HepG2 (cell line): ENCODE measurements around the gene MTA1. TPM values are rescaled to one million over a fixed set of nuclear protein-coding genes. Genes with fewer than 3 reads are reported as not detected.

ENCODE experiments used
- ATAC-seq: fragments of 200-7000 bp; cut with Tn5 transposase; 3 replicates; pipeline ENCODE4 v1.9.1; 2020; ENCODE audit warnings: mild to moderate bottlenecking, moderate library complexity
- BruUV-seq: library from RNA; stranded (reverse); fragments of 400-500 nt; replicated peaks from 2 replicates; lab custom pipeline; 2021; lab: Mats Ljungman, UMichigan
- CTCF ChIA-PET: fragments of 300-600 bp; formaldehyde crosslinking; extraction: SDS; loops from one replicate; lab custom pipeline; 2021; ENCODE audit warnings: low total read pairs, inconsistent platforms, low intra/inter-chr PET ratio; lab: Yijun Ruan, JAX
- POLR2A ChIA-PET: fragments of 350-600 bp; sonication (Branson Sonifier 250); formaldehyde crosslinking; loops from one replicate; lab custom pipeline; 2020; ENCODE audit warnings: antibody characterized with exemption, inconsistent platforms; lab: Yijun Ruan, JAX
- DNase-seq: peaks from one replicate; pipeline ENCODE4 v3.0.0-alpha.2; 2015; ENCODE audit warnings: low spot score
- FAIRE-seq: peaks from 3 replicates; lab custom pipeline; 2011; peaks lifted over from hg19 to GRCh38; lab: Jason Lieb, UNC
- H2AFZ ChIP-seq: one replicate; pipeline ENCODE4 v1.6.1; 2011; ENCODE audit warnings: low read length, inconsistent platforms
- H3K27ac ChIP-seq: fragments of 300-600 bp; 3 replicates; pipeline ENCODE4 v1.8.0; 2011; ENCODE audit warnings: mixed run types, mild to moderate bottlenecking, mixed read lengths, low read length, inconsistent platforms; ENCODE audit not compliant: insufficient read depth; ENCODE audit errors: extremely low read length
- H3K27me3 ChIP-seq, 2 experiments: fragments of 200-600 bp in 1 of 2; 2 replicates in 1 of 2; 3 replicates in 1 of 2; pipeline versions ENCODE4 v1.6.0 to v1.8.0; 2011; ENCODE audit warnings: low read length in 2 of 2, mild to moderate bottlenecking in 2 of 2, moderate library complexity in 2 of 2, inconsistent platforms in 1 of 2; ENCODE audit not compliant: insufficient read depth in 2 of 2, control insufficient read depth in 1 of 2
- H3K36me3 ChIP-seq, 2 experiments: fragments of 200-600 bp in 1 of 2; replicated peaks in 1 of 2; 2 replicates in 1 of 2; 3 replicates in 1 of 2; pipeline versions ENCODE4 v1.5.1 to v1.8.0; 2011; ENCODE audit warnings: low read length in 2 of 2, inconsistent platforms in 1 of 2; ENCODE audit not compliant: insufficient read depth in 2 of 2, control insufficient read depth in 1 of 2
- H3K4me1 ChIP-seq: 2 replicates; pipeline ENCODE4 v1.5.1; 2012; ENCODE audit warnings: low read length, inconsistent platforms; ENCODE audit not compliant: insufficient read depth
- H3K4me2 ChIP-seq: 2 replicates; pipeline ENCODE4 v1.6.0; 2011; ENCODE audit warnings: low read depth, low read length, inconsistent platforms
- H3K4me3 ChIP-seq, 3 experiments: fragments of 200-600 bp in 1 of 3; sonication (generic), shearing (Covaris generic) in 1 of 3; replicated peaks in 1 of 3; 2 replicates each; pipeline ENCODE4 v1.5.1; 2011 to 2016; ENCODE audit warnings: low read length in 3 of 3, inconsistent platforms in 2 of 3, low read depth in 2 of 3, mild to moderate bottlenecking in 2 of 3, control low read depth in 1 of 3, mixed read lengths in 1 of 3; ENCODE audit not compliant: insufficient read depth in 1 of 3
- H3K79me2 ChIP-seq: one replicate; pipeline ENCODE4 v1.6.1; 2011; ENCODE audit warnings: low read length, inconsistent platforms; ENCODE audit not compliant: insufficient read depth
- H3K9ac ChIP-seq: 2 replicates; pipeline ENCODE4 v1.6.0; 2011; ENCODE audit warnings: mild to moderate bottlenecking, low read depth, low read length, inconsistent platforms; ENCODE audit not compliant: insufficient read depth
- H3K9me3 ChIP-seq: 2 replicates; pipeline ENCODE4 v1.5.1; 2012; ENCODE audit warnings: mild to moderate bottlenecking, low read length
- H4K20me1 ChIP-seq: 2 replicates; pipeline ENCODE4 v1.6.0; 2011; ENCODE audit warnings: inconsistent platforms, mild to moderate bottlenecking, low read length, moderate library complexity; ENCODE audit not compliant: insufficient read depth
- BCLAF1 ChIP-seq: fragments of 450-650 bp; IDR thresholded peaks from 2 replicates; pipeline ENCODE4 v1.6.1; 2017; ENCODE audit warnings: mild to moderate bottlenecking
- HNRNPL ChIP-seq: fragments of 200-400 bp; formaldehyde crosslinking; IDR thresholded peaks from 2 replicates; pipeline ENCODE4 v1.6.1; 2017; ENCODE audit warnings: mild to moderate bottlenecking, low read depth, low read length
- MXD3 ChIP-seq: IDR thresholded peaks from 2 replicates; pipeline ENCODE4 v1.6.1; 2016; ENCODE audit warnings: mild to moderate bottlenecking, missing biosample characterization, missing genetic modification reagents
- TARDBP ChIP-seq: sonication (generic); formaldehyde crosslinking; IDR thresholded peaks from 2 replicates; pipeline ENCODE4 v1.8.0; 2022; ENCODE audit warnings: mild to moderate bottlenecking, missing genetic modification reagents
- ZNF580 ChIP-seq: IDR thresholded peaks from 2 replicates; pipeline ENCODE4 v1.6.1; 2016; ENCODE audit warnings: low read depth, borderline replicate concordance
- ZUFSP ChIP-seq: sonication (generic); formaldehyde crosslinking; IDR thresholded peaks from 2 replicates; pipeline ENCODE4 v1.9.0; 2021; ENCODE audit warnings: missing genetic modification reagents, mild to moderate bottlenecking, borderline replicate concordance
- WGBS: methylation state at CpG from one replicate; pipeline ENCODE4 v1.1.6; 2017; ENCODE audit warnings: low lambda C conversion rate; 5-methylcytosine and 5-hydroxymethylcytosine counted together
- in situ Hi-C: cut with HindIII; loops from 2 replicates; pipeline ENCODE4 v1.10.0; 2017; ENCODE audit warnings: low pct_unique_long_range_greater_than_20kb; ENCODE audit not compliant: extremely low pct_ligation_motif_present
- intact Hi-C: fragments of 100-400 bp; cut with micrococcal nuclease; formaldehyde crosslinking; loops from one replicate; pipeline ENCODE4 v1.10.0; 2022; ENCODE audit not compliant: unreplicated experiment
- polyA plus RNA-seq, 8 experiments: library from polyadenylated mRNA; depleted of rRNA in 3 of 8; stranded (reverse) in 7 of 8; unstranded in 1 of 8; fragments of >200 nt; fragmentation: Illumina TruSeq in 4 of 8; extraction: Trizol in 4 of 8; gene quantifications; 2 replicates each; pipeline versions ENCODE4 v1.2.1 to v1.2.3, GENCODE V29; 2011 to 2016; ENCODE audit warnings: low read depth in 4 of 8, missing spikeins in 1 of 8, mixed read lengths in 1 of 8; ENCODE audit not compliant: insufficient read depth in 1 of 8
- total RNA-seq, 5 experiments: library from RNA; depleted of rRNA; stranded (reverse); fragments of >200 nt; fragmentation: Illumina TruSeq; extraction: Trizol; gene quantifications; 2 replicates each; pipeline ENCODE4 v1.2.3, GENCODE V29; 2016; ENCODE audit warnings: low read depth in 1 of 5

The MTA1 gene
- total and polyA plus RNA-seq, 2 of the 13 experiments (the other 11 are each of a cell fraction or from before 2014, with no cell fraction given), result 35.2 to 85.8 TPM

- no peak overlapping the region for H3K4me2 ChIP-seq
- ChIA-PET CTCF (no interaction called here), POLR2A (no interaction called here)
- H3K36me3 ChIP-seq, result no peaks in the 10 kb centered on the region
- H3K9ac ChIP-seq, result no peak overlapping the region
- intact Hi-C loops (no loop called here), in situ Hi-C loops (no loop called here)
- H2AFZ ChIP-seq, result no peak overlapping the region
- H3K79me2 ChIP-seq, result no peaks in the 10 kb centered on the region
- no peaks in the 10 kb centered on the region for H3K27me3 ChIP-seq
- ATAC-seq (no peak), FAIRE-seq (no peak), DNase-seq (no peak)
- BruUV-seq, result no TSS peak
- WGBS, result 97% methylated on average over 17 of the region's 32 CpGs
- no peaks in the 10 kb centered on the region for H3K4me1 ChIP-seq
- no peak overlapping the region for H3K27ac ChIP-seq
- no peaks in the 10 kb centered on the region for H4K20me1 ChIP-seq
- no peaks in the 10 kb centered on the region for H3K9me3 ChIP-seq
- TF ChIP-seq HNRNPL (0 out of 2 replicates have a peak, but pooled peaks have one; percentile 37), MXD3 (CRISPR knock-in tag) (no peak)
- no peak overlapping the region for H3K4me3 ChIP-seq
Measured at GRCh38 chr14:105383083-105383730, 36.4 kb upstream of the MTA1 start.

- Histone ChIP-seq H3K79me2 (no peaks in the 10 kb centered on the region), H3K27me3 (no peaks in the 10 kb centered on the region), H3K9me3 (no peaks in the 10 kb centered on the region), H3K36me3 (no peaks in the 10 kb centered on the region), H3K4me1 (no peaks in the 10 kb centered on the region), H3K4me2 (no peak overlapping the region), H3K9ac (no peak overlapping the region), H3K4me3 (no peak overlapping the region), H4K20me1 (no peaks in the 10 kb centered on the region), H2AFZ (no peak overlapping the region), H3K27ac (no peak overlapping the region)
- DNase-seq (no peak), ATAC-seq (no peak), FAIRE-seq (no peak)
- 92% methylated on average over 9 of the region's 23 CpGs for WGBS
- intact Hi-C loops (no loop called here), in situ Hi-C loops (no loop called here)
- no TSS peak for BruUV-seq
- CTCF ChIA-PET, result no interaction called here
- POLR2A ChIA-PET, result no interaction called here
- TF ChIP-seq TARDBP (CRISPR knock-in tag), result no peak
- no peak for TF ChIP-seq BCLAF1
- no peak for TF ChIP-seq ZUFSP (CRISPR knock-in tag)
- no peak for TF ChIP-seq ZNF580 (CRISPR knock-in tag)
Measured at GRCh38 chr14:105384041-105384557, 35.5 kb upstream of the MTA1 start.
